ENCODE data around the gene ARHGEF28. TPM values are rescaled to one million over a fixed set of nuclear protein-coding genes. Genes with fewer than 3 reads are reported as not detected.

Gene ARHGEF28
- total and polyA plus RNA-seq, 9 of the 15 experiments (the other 6 are each of a cell fraction or from before 2014, with no cell fraction given), result 0.27 TPM; not detected in 8

DNA sequence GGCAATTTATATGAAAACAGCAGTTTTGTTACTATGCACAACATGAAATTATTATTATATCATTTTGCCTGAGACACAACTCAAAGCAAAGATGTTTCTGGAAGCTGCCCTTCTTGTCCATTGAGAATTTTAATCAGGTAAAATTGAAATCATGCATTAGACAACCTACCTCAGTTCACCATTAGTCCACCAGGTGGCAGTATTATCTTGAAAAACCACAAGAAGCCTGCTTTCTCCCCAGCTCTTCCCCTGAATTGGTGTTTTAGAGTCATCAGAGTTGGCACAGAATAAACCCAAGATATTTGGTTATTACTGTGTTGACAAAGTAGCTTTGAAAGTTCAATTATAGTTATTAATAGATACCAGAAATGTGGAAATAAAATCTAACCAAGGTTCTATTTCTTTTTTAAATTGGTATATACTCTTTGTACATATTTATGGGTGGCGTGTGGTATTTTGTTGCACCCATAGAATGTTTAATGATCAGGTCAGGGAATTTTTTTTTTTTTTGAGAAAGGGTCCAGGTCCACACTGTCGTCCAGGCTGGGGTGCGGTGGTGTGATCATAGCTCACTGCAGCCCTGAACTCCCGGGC lies 34.8 kb upstream of the ARHGEF28 start (continued):
- TF ChIP-seq, protein P1, sequence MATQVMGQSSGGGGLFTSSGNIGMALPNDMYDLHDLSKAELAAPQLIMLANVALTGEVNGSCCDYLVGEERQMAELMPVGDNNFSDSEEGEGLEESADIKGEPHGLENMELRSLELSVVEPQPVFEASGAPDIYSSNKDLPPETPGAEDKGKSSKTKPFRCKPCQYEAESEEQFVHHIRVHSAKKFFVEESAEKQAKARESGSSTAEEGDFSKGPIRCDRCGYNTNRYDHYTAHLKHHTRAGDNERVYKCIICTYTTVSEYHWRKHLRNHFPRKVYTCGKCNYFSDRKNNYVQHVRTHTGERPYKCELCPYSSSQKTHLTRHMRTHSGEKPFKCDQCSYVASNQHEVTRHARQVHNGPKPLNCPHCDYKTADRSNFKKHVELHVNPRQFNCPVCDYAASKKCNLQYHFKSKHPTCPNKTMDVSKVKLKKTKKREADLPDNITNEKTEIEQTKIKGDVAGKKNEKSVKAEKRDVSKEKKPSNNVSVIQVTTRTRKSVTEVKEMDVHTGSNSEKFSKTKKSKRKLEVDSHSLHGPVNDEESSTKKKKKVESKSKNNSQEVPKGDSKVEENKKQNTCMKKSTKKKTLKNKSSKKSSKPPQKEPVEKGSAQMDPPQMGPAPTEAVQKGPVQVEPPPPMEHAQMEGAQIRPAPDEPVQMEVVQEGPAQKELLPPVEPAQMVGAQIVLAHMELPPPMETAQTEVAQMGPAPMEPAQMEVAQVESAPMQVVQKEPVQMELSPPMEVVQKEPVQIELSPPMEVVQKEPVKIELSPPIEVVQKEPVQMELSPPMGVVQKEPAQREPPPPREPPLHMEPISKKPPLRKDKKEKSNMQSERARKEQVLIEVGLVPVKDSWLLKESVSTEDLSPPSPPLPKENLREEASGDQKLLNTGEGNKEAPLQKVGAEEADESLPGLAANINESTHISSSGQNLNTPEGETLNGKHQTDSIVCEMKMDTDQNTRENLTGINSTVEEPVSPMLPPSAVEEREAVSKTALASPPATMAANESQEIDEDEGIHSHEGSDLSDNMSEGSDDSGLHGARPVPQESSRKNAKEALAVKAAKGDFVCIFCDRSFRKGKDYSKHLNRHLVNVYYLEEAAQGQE (IDR thresholded peaks at IDR 0.05; ENCODE audit: borderline replicate concordance), result peak; percentile 88; the same call in 1 of the 2 replicates
- TF ChIP-seq, protein P1 (CRISPR knock-in tag; IDR thresholded peaks at IDR 0.05; ENCODE audit: low read depth), result no peak
- TF ChIP-seq SMC3 (conservative IDR thresholded peaks at IDR 0.05; ENCODE audit: insufficient read depth, low read depth, low read length) (peak; percentile 87), JUND (IDR thresholded peaks at IDR 0.05; ENCODE audit: borderline replicate concordance, low read depth, low read length) (no peak), JUND (tag; IDR thresholded peaks at IDR 0.05; ENCODE audit: borderline replicate concordance, low read depth, low read length) (no peak), TAF9B (IDR thresholded peaks at IDR 0.05; ENCODE audit: partially characterized antibody) (no peak)
